ENCODE measurements around the gene RAB44.

RAB44 gene

DNA sequence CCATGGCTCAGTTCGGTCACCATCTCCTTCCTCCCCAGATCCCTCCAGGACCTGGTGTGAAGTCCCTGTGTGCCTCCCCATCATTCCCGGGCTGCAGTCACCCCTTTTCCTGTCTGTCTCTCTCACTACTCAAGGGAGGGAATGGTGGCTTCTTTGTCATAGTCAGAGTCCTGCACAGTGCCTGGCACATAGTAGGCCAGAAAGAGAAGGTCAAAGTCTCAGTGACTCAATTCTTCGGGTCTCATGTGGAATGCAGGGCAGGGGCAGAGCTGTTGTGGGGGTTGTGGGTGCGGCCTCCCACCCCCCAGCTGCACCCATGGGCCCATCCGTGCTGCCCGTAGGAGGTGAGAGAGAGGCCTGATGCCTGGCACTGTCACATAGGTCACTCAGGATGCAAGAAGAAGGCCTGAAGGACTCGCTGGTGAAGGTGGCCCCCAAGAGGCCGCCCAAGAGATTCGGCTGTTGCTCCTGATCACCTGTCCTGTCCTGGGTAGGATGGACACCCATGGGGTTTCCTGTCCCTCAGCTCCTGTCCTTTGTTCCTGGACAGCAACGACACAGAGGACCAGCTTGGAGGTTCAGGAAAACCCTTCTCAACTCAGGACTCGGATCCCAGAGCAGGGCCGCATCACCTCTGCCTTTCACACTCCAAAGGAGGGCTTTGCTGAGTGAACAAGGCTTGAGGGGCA lies 34.1 kb downstream of the RAB44 start:
- no peak for DNase-seq

DNA sequence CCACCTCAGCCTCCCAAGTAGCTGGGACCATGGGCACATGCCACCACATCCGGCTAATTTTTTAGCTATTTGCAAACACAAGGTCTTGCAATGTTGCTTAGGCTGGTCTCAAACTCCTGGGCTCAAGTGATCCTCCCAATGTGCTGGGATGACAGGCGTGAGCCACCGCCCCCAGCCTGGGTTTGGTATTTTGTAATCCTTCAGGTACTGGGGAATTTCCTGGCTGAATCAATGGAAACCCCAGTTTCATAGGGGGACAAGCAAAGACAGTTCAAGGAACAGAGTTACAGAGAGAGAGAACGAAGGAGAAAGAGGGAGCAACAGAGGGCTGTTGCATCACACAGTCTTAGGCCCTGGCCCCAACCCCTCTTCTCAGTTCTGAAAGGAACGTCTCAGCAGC lies 35.7 kb downstream of the RAB44 start:
- no peak for DNase-seq

DNA sequence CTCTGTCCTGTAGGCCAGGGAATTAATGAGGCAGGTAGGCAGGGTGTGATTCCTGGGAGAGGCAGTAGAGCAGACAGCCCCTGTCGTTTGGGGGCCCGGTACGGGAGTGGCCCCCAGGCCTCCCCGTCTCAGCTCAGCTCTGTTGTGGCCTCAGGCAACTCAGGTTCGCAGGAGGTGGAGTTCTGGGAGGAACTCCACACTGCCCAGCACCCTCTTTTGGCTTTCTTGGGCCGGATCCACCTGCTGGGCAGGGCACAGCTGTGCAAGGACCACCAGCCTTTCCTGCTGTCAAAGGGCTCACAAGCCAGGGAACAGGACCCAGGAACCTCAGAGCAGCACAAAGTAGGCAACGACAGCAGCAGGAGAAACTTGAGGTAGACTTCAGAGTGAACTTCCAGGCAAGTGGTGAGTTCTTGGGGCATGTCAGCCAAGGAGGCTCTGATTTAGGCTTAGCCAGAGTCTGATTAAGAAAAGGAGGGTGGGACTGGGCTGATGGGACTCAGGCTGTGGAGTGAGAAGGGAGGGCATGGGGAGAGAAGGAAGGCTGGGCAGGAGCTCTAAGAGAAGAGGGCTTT lies 36.9 kb downstream of the RAB44 start:
- DNase-seq = no peak

DNA sequence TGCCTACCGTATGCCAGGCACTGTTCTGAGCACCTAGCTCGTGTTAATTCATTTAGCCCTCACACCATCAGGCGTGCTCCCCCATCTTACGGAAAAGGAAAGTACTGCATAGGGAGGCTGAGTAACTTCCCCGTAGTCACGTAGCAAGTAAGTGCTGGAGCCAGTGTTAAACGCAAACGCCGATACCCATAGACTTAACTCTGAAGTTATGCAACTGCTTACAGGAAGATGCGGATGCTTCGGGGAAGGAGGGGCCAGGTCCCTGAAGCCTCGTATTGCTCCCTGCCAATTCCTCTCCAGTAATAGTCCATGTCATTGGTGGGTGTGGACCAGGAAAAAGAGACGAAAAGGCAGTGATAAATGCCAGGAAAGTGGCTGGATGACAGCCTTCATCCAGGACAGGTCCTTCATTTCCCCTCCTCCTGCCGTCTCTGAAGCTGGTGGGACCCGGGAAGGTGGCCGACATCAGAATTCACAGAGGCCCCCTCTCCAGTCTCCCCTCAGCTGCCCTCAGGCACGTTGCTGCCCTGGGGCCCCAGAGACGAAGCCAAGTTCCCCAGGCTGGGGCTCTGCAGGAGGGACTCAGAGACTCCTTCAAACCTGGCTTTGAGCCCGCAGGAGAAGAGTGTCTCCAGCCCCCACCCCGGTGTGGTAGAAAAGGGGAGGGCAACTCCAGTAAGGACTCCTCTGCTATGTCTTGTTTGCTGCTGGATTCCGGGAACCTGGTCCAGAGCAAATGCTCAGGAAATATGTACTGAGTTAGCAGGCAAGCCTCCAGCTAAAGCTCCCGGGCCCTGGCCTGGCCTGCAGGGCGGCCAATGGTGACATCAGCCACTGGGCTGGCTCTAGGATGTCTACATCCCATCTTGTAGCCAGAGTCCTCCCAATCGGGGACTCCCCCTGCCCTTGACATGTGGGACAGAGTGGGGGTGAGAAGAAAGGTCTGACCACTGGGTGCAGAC lies 37.8 kb downstream of the RAB44 start:
- DNase-seq = no peak

DNA sequence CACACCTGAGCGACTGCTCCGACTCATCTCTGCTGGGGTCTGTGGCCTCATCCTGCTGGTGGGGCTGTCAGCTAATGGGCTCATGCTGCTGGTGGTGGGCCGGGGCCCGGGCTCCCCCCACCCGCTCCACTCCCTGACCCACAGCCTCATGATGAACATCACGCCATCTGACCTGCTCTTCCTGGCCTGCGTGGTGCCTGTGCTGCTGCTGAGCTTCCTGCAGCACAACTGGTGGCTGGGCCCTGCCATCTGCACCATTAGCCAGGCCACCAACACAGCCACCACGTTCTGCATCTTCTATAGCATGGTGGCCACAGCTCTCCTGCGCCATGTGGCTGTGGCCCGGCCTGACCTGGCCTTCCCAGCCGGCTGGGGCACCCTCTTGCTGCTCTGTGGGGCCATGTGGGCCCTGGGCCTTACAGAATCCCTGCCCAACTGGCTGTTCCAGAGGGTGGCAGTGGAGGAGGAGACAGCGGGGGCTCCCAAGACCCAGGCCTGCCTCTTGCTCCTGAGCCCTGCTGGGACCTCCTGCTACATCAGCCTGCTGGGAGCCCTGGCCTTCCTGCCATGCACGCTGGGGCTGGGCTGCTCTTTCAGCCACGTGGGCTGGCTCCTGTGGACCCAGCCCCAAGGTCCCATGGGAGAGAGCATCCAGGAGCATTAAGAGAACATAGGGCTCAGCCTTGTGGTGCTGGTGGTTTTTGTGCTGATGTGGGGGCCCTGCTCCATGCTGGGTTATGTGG lies 39.6 kb downstream of the RAB44 start:
- no peak for DNase-seq

DNA sequence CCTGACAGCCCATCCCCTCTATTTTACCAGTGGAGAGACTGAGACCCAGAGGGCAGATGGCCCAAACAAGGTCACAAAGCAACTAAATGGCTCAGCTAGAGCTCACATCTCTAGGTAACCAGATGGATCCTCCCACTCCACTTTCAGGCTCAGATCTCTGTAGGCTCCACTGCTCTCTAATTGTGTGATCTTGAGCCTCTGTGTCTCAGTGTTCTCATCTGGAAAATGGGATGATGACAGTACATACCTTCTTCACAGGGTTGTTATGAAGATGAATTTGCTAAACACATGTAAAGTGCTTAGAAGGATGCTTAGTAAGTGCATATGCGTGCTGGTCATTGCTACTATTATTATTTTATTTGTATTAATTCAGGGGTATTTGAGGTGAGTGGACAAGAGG lies 40.5 kb downstream of the RAB44 start:
- no peak for DNase-seq

DNA sequence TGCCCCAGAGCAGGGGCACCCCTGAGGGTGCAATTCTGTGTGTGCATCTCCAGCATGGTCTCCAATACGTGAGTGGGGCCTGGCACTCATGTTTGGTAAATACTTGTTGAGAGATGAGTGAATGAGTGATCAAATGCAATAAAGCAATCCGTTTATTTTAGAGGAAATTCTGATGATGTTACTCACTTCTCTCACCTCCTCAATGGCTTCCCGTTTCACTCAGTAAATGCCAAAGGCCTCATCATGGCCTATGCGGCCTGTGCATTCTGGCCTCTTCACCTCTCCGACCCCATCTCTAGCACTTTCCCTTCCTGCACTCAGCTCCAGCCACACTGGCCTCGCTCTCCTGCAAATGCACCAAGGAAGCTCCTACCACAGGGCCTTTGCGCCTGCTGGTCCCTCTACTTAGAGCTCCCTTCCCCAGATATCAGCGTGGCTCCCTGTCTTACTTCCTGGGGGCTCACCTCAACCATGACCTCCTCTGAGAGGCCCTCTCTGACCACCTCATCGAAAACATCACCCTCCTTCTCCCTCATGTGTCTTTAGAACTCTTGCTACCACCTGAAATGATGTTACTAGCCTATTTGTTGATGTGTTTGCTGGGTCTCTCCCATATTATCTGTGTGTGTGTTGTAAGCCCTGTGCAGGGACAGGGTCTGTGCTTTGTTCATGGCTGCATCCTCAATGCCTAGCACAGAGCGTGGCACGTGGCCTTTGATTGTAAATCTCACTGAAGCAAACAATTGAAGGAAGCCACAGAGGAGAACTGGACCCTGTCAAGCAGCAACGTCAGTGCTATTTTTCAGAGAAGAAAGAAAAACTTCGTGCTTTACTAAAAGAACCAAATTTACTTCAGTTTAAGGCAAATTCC lies 42.6 kb downstream of the RAB44 start:
- no peak for DNase-seq

DNA sequence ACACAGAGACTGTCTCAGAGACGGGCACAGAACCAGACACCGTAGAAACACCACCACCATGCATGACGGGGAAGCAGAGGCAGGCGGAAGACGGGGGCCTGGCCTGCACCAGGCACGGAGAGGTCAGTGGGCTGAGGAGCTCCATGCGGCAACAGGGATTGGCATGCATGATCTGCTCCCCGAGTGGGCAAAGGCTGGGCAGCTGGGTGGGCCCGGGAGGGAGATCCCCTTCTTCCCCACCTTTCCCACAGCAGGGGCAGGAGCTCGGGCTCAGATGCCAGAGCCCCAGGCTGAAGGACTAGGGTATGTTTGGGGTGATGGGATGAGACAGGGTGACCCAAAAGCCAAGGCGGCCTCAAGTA lies 43.2 kb downstream of the RAB44 start:
- DNase-seq = no peak

DNA sequence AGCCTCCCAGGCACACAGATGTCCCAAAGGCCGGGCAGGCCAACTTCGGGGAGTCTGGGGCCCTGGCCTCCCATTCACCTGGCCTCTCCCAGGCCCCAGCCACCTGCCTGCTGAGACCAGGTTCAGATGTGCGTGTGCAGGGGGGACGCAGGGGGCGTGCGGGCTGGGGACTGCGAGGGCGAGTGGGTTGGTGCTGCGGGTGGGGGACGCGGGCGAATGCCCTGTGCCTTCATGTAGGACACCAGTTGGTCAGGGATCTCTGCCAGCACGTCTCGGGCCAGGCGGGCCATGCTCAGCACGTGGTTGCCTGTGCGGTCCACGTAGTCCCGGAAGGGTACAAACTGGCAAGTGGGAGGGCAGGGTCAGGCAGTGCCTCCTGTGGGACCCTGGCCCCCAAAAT lies 44.5 kb downstream of the RAB44 start:
- DNase-seq = no peak

DNA sequence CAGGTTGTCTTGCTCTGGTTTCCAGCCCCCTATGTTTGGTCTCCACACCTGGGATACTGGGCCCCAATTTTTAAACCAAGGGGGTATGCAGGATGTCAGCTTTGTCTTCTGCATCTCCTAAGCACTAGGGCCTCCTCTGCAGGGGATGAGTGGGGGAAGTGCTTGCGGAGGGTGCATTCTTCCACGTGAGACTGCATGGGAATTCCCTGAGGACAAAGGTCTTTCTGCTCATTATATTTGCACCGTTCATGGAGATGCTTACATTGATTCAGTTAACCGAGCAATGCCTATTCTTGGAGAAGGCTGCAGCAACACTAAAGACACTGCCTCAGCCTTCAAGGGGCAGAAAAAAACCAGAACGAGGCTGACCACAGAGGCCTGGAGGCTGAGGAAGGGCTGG lies 45.4 kb downstream of the RAB44 start:
- DNase-seq = no peak

DNA sequence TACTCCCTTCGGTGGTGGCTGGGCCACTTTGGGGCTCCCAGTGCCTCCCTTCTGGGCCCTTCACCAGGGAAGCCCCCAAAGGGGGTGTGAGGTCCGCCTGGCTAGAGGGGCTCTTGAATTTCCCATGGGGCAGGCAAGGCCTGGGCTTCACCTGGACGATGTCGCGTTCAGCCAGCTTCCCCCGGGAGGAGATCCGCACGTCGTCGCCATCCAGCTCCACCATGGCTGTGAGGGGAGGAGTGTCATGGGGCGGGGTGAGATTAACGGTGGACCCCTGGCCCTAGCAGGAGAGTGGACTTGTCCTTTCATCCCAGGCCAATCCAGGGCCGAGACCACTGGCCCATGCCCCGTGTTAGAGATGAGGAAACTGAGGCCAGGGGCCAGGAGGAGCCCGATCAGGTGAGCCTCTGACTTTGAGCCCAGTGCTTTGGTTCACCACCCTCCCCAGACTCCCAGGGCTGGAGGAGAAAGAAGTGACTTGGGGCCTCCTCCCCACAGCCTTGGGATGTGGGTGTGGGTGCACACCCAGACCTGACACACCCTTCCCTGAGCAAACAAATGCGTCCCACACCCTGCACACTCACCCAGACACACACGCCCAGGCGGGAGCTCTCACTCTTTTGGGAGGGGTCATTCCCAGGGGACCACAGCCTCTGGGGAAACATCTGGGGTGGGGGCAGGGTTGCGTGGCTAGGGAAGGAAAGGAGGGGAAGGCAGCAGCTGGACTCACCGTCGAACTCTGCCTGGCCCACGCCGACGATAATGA lies 46.1 kb downstream of the RAB44 start:
- DNase-seq = no peak

DNA sequence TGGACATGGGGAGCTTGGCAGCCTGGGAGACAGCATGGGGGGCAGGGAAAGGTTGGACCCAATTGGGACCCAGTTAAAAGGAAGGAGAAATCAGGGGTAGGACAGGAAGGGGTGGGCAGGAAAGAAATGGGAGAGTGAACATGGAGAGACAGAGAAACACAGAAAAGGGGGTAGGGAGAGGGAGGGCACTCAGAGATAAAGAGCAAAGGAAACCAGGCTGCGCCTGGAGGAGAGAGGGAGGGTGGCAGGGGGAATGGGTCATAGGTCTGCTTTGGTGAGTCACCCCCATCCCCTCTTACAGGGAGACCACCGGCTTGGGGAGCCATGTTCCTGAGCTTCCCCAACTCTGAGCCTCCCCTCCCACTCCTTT lies 46.7 kb downstream of the RAB44 start:
- no peak for DNase-seq

DNA sequence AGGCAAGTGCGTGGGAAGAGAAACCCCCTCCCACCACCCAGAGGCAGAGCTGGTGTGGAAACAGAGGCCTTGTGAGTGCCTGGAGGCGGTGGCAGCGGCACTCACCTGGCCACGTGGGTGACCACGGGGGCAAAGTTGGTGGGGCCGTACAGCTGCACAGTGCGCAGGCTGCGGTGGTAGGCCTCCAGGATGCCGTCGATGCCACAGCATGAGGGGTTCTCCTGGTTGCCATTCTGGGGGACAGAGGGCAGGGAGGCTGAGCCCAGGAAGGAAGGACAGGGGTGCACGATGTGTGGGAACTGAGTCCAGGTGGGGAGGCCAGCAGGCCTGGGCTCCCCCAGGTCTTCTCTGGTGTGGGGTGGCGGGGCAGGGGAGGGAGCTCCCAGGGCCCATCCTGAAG lies 47.7 kb downstream of the RAB44 start:
- DNase-seq = no peak

DNA sequence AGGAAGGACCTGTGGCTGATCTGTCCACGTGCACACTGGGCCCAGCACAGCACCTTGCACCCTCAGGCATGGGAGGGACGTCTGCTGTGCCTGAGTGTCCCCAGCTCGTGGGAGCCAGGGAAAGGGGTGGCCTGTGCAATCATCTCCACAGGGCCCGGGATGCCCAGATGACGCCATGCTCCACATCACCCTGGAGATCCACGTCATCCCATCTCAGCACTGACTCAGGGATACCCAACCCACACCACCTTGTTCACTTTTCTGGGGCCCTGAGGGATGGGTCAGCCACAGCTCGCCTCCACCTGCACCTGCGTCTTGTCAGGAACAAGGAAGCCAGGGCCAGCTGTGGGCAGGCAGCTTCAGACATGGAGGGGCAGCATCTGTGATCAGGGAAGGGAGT lies 48.2 kb downstream of the RAB44 start:
- DNase-seq = no peak

DNA sequence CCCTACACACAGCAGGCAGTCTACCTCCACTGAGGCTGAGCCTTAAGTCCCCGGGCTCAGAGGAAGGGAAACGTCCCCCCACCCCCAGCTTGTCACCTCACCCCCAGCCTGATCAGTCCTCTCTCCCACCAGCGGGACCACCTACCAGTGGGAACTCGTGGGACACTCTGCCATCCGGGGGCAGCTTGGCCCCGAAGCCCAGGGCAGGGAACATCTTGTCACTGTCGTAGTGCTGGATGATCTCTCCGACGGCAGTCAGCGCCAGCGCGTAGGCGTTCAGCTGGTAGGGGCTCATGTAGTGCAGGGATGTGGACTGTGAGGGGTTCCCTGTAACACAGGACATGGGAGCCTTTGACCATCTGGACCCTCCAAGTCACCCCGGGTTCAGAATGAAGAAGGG lies 48.6 kb downstream of the RAB44 start:
- DNase-seq = no peak

DNA sequence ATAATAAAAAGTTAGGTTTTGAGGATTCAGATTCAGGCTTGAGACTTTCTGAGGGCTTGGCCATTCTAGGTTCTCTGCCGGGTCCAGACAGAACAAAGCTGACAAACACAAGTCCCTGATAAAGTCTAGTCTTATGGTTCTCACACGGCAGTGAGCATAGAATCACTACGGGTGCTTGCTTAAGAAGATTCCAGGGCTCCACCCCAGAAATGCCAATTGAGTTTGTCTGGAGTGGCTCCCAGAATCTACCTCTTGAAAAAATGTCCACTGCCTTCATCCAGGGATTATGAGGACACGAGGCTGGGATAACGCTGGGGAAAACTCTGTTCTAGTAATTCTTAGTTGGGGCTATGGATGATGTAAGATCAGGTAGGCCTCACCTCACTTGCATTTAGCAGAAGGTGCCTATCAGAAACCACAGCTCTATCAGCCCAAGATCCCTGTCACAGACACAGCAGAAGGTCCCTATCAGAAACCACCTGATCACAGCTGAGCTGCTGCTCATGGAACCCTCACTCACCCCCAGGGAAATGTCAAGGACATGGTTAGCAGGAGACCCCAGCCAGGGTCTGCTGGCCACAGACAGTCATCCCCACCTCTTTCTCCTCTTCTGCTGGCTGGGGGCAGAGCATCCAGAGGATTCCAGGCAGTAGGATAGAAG lies 52.3 kb downstream of the RAB44 start:
- DNase-seq = no peak

DNA sequence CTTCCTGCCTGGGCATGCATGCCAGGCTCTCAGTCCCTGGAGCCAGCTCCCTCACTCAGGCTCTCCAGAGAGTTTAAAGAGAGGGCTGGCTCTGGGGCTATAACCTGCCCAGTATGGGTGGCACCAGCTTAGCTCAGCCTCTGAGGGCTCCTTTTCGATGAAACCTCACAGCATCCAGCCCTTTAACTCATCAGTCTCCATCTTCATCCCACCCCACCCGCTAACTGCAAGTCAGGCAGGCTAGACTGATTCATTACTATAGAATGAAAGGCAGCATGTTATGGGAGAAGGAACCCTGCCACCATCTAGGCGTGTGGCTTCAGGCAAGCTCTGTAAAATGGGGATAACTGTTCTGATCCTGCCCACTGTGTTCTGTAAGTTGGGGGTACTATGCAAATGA lies 53.5 kb downstream of the RAB44 start:
- DNase-seq = no peak

DNA sequence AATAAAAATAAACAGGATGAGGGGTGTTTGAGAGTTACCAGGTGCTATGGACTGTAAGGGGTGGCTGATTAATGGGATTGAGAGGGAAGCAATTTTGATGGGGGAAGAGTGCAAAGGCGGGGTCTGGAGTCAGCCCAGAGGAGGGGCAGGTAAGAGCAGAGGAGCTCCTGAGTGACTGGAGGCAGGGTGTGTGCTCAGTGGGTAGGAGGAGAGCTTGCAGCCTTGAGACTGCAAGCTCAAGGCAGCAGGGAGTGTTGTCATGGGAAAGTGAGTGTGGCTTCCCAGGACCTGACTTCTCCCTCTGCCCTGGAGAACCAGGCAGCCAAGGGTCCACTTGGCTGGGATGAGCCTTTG lies 54.2 kb downstream of the RAB44 start:
- DNase-seq = no peak

DNA sequence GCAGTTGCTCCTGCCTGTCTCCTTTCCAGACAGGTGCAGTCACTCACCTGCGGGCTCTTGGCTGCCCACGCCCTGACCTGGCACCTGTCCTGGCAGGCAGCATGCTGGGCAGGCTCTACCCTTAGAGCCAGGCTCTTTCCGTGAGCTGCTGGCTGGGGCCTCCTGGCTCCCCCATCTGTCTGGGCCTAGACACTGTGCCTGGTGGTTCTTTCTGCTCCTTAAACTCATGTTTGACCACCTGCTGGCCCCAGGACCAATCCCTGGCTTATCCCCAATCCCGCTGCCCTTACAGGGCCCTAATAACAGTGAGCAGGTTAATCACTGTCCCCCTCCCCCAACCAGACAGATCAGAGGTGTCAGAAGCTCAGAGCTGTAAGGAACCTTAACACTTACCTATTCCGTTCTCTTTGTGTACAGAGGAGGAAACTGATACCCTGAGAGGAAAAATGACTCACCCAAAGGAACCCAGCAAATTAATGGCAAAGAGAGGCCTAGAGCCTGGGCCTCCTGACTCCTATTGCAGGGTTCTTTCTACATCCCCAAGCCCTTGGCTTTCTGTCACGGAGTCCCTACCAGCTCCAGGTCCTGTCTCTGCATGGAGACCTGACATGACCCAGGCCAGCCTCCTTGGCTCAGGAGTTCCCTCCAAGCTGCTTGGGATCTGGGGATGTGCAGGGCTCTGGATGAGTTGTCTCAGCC lies 54.7 kb downstream of the RAB44 start:
- no peak for DNase-seq

DNA sequence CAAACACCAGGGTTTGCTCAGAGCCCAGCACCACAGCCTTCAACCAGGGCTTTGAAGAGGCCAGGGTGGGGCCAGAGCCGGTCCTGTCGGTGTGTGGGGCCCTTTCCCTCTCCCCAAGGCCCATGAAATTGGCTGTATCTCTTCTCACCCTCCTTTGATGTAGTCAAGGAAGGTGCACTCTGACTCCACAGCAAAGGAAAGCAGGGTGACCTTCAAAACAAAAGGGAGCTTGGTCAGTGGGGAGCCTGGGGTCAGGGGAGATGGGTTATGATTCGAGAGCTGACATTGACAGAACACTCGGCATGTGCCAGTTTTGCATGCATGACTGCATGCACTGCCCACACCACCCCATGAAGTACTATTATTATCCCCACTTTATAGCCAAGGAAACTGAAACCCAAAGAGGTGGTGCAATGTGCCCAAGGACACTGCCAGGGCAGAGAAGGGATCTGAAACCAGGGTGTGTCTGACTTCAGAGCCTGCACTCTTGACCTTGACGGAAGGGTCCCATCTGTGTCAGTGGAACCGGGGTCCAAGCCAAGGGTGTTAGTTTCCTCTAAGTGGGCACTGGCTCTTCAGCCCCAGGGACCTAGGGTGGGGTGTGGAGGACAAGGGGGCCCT lies 55.4 kb downstream of the RAB44 start:
- no peak for DNase-seq

Data from activated naive CD4-positive, alpha-beta T cell treated with anti-CD3 and anti-CD28 coated beads, Interleukin-2, amount 50 U/mL, for 16 hours (primary cell).